Cardiac muscle cell (in vitro differentiated cells and primary cell): ENCODE results near the gene B3GALT6. TPM values are rescaled to one million over a fixed set of nuclear protein-coding genes. Genes with fewer than 3 reads are reported as not detected.

Experiments
- DNase-seq, 2 donors: peaks; one replicate each; pipeline versions ENCODE4 v3.0.0 to v3.0.0-alpha.2; 2010 to 2017; ENCODE audit warnings: low read depth in 1 of 2, low spot score in 1 of 2
- H3K27ac ChIP-seq: fragments of 200-600 bp; sonication (generic); 2 replicates; pipeline ENCODE4 v1.5.1; 2016
- H3K27me3 ChIP-seq: fragments of 200-600 bp; sonication (generic); 2 replicates; pipeline ENCODE4 v1.6.0; 2016; ENCODE audit warnings: control low read depth
- H3K36me3 ChIP-seq: fragments of 200-600 bp; sonication (generic); 2 replicates; pipeline ENCODE4 v1.5.1; 2016; ENCODE audit warnings: control low read depth
- H3K4me1 ChIP-seq: fragments of 200-600 bp; sonication (generic); 2 replicates; pipeline ENCODE4 v1.8.1; 2017; ENCODE audit warnings: low read depth, mild to moderate bottlenecking, mixed run types
- H3K4me3 ChIP-seq: fragments of 200-600 bp; sonication (generic); 2 replicates; pipeline ENCODE4 v1.5.1; 2016; ENCODE audit warnings: mild to moderate bottlenecking
- H3K9me3 ChIP-seq: fragments of 200-600 bp; sonication (generic); 2 replicates; pipeline ENCODE4 v1.5.1; 2017; ENCODE audit warnings: low read depth, mild to moderate bottlenecking, control low read depth
- polyA plus RNA-seq: library from polyadenylated mRNA; unstranded; fragments of >200 nt; fragmentation: Nextera tagmentation; extraction: Ambion mirVana; gene quantifications from 2 replicates; pipeline ENCODE4 v1.2.1, GENCODE V29; 2016
- total RNA-seq: library from RNA; depleted of rRNA; stranded (reverse); fragments of >200 nt; gene quantifications from 2 replicates; pipeline ENCODE4 v1.2.3, GENCODE V29; 2016
- TF ChIP-seq, protein P1 (sequence below): IDR thresholded peaks from 2 replicates; pipeline ENCODE4 v1.5.1; 2012; ENCODE audit warnings: low read depth, mild to moderate bottlenecking, low read length

Gene B3GALT6
- total and polyA plus RNA-seq, 2 experiments from 2014 or later: 56.8 to 58.9 TPM

DNA sequence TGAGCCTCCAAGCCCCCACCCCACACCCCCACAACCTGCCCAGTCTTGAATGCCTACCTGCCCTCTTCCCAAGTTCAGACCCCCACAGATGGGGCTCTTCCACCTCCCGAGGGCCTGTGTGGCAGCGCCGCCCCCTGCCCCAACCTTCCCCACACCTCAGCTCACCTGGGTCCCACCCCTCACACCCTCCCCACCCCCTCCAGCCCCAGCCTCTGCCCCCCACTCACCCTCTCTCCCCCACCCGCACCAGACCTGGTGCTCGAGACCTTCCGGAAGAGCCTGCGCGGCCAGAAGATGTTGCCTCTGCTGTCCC, 34.9 kb upstream of the B3GALT6 start:
- Histone ChIP-seq H3K9me3 (no peaks in the 10 kb centered on the region), H3K36me3 (no peaks in the 10 kb centered on the region), H3K27me3 (peaks cover 27% of the 10 kb centered on the region), H3K27ac (no peak overlapping the region), H3K4me1 (no peaks in the 10 kb centered on the region), H3K4me3 (no peak overlapping the region)
- TF ChIP-seq, protein P1, sequence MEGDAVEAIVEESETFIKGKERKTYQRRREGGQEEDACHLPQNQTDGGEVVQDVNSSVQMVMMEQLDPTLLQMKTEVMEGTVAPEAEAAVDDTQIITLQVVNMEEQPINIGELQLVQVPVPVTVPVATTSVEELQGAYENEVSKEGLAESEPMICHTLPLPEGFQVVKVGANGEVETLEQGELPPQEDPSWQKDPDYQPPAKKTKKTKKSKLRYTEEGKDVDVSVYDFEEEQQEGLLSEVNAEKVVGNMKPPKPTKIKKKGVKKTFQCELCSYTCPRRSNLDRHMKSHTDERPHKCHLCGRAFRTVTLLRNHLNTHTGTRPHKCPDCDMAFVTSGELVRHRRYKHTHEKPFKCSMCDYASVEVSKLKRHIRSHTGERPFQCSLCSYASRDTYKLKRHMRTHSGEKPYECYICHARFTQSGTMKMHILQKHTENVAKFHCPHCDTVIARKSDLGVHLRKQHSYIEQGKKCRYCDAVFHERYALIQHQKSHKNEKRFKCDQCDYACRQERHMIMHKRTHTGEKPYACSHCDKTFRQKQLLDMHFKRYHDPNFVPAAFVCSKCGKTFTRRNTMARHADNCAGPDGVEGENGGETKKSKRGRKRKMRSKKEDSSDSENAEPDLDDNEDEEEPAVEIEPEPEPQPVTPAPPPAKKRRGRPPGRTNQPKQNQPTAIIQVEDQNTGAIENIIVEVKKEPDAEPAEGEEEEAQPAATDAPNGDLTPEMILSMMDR: no peak
- DNase-seq: no peak

GRCh38 chr1:1197551-1198422, 34.2 kb upstream of the B3GALT6 start:
- DNase-seq: no peak
- no peak overlapping the region for H3K27ac ChIP-seq
- no peaks in the 10 kb centered on the region for H3K36me3 ChIP-seq
- H3K4me1 ChIP-seq: no peaks in the 10 kb centered on the region
- H3K9me3 ChIP-seq: no peaks in the 10 kb centered on the region
- no peak overlapping the region for H3K4me3 ChIP-seq
- TF ChIP-seq, protein P1: no peak
- H3K27me3 ChIP-seq: peaks cover 29% of the 10 kb centered on the region

DNA sequence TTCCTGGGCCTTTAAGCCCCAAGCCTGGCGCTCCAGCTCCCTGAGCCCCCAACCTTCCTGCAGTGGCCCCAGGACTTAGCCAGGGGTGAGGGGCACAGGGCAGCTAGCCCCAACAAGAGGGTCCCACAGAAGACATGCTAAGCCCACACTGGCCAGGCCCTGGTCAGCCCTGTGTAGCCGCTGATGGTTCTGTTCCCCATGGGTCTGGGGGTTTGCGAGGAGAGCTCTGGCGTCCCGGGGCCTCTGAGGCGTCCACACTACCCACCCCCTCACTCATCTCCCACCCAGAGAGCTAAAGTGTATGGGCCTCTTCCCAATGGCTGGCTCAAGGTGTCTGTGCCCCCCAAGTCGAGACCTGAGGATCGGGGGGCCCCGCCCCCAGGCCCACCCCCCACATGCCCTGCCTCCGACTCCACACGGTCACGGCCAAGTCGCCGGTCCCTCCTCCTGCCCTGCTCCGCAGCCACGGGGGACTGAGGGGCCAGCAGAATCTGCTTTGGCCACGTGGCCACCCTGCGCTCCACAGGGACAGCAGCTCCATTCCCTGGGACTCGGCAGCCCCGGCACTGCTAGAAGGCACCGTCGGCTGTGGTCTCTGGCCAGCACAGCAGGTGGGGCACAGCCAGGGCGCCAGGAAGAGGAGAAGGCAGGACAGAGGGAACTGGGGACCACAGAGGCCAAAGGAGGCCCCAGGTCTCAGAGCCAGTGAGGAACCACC, 33.5 kb upstream of the B3GALT6 start:
- TF ChIP-seq, protein P1: no peak
- H3K36me3 ChIP-seq: no peaks in the 10 kb centered on the region
- no peak for DNase-seq
- H3K4me3 ChIP-seq: no peak overlapping the region
- no peaks in the 10 kb centered on the region for H3K9me3 ChIP-seq
- H3K27ac ChIP-seq: no peak overlapping the region
- H3K27me3 ChIP-seq: peaks cover 37% of the 10 kb centered on the region
- no peaks in the 10 kb centered on the region for H3K4me1 ChIP-seq

- H3K9me3 ChIP-seq: no peaks in the 10 kb centered on the region
- DNase-seq: no peak
These were observed 32.7 kb upstream of the B3GALT6 start for GRCh38 chr1:1199141-1199960.

More at GRCh38 chr1:1199141-1199960, 32.7 kb upstream of the B3GALT6 start:
- Histone ChIP-seq H3K4me1 (no peaks in the 10 kb centered on the region), H3K27me3 (peaks cover 45% of the 10 kb centered on the region), H3K4me3 (no peak overlapping the region), H3K36me3 (no peaks in the 10 kb centered on the region), H3K27ac (no peak overlapping the region)
- TF ChIP-seq, protein P1: no peak
